Neural cell (in vitro differentiated cells): ENCODE data around the gene NOP16.

ENCODE experiments used
- CTCF ChIP-seq: fragments of 450-650 bp; IDR thresholded peaks from 2 replicates; pipeline ENCODE4 v1.5.1; 2014; ENCODE audit warnings: antibody characterized with exemption, mild to moderate bottlenecking, moderate library complexity; ENCODE audit not compliant: poor library complexity, severe bottlenecking
- EP300 ChIP-seq: fragments of 450-650 bp; conservative IDR thresholded peaks from 2 replicates; pipeline ENCODE4 v1.6.1; 2014; ENCODE audit warnings: antibody characterized with exemption, mild to moderate bottlenecking, moderate library complexity; ENCODE audit not compliant: poor library complexity, severe bottlenecking
- POLR2AphosphoS5 ChIP-seq: IDR thresholded peaks from 2 replicates; pipeline ENCODE4 v1.6.1; 2012
- RAD21 ChIP-seq: fragments of 450-650 bp; conservative IDR thresholded peaks from 2 replicates; pipeline ENCODE4 v1.6.1; 2014; ENCODE audit warnings: antibody characterized with exemption, mild to moderate bottlenecking, moderate library complexity
- REST ChIP-seq: IDR thresholded peaks from 2 replicates; pipeline ENCODE4 v1.6.1; 2012; ENCODE audit warnings: borderline replicate concordance
- TAF1 ChIP-seq: IDR thresholded peaks from 2 replicates; pipeline ENCODE4 v1.6.1; 2012; ENCODE audit warnings: low read depth

- no peak for TF ChIP-seq RAD21
- no peak for TF ChIP-seq CTCF
- TF ChIP-seq POLR2AphosphoS5: no peak
- TF ChIP-seq REST: no peak
- no peak for TF ChIP-seq TAF1
- TF ChIP-seq EP300: no peak
These were observed 32.7 kb upstream of the NOP16 start for GRCh38 chr5:176420972-176421544.
